ENCODE data around the gene HP1BP3. TPM values are rescaled to one million over a fixed set of nuclear protein-coding genes. Genes with fewer than 3 reads are reported as not detected.
A peak's percentile ranks its signal among the peaks of the same experiment; 100 is the strongest.

The HP1BP3 gene
- total RNA-seq, 1 experiment from 2014 or later = 263 TPM

- H3K36me3 ChIP-seq (ENCODE audit: control insufficient read depth, insufficient read depth, low read length) = peaks cover 7% of the 10 kb centered on the region
- H3K4me3 ChIP-seq (ENCODE audit: low read depth in 2 of 2, low read length in 2 of 2) = no peak overlapping the region
- TF ChIP-seq REST (IDR thresholded peaks at IDR 0.05; ENCODE audit: insufficient read depth in 1 of 2, low read depth in 2 of 2, low read length in 1 of 2) (no peak), CTCF (IDR thresholded peaks at IDR 0.05) (no peak)
- no peak for DNase-seq (ENCODE audit: low read depth, low spot score)
- no TSS peak for BruUV-seq (replicated peaks)
- no peak for ATAC-seq
- intact Hi-C loops (cut with micrococcal nuclease; ENCODE audit: unreplicated experiment) (no loop called here), in situ Hi-C loops (cut with HindIII; ENCODE audit: low pct_unique_long_range_greater_than_20kb, low sequenced_read_pairs) (no loop called here)
- H3K27me3 ChIP-seq (ENCODE audit: control insufficient read depth, insufficient read depth, low read length) = no peaks in the 10 kb centered on the region
- H3K4me1 ChIP-seq (ENCODE audit: control insufficient read depth, insufficient read depth, low read length) = no peaks in the 10 kb centered on the region
- POLR2A ChIA-PET = no interaction called here
- no peaks in the 10 kb centered on the region for H3K9me3 ChIP-seq (ENCODE audit: control insufficient read depth, insufficient read depth, low read depth, low read length)
- H3K27ac ChIP-seq (ENCODE audit: low read length) = no peak overlapping the region
- CTCF ChIA-PET = no interaction called here
Observed at GRCh38 chr1:20821466-20821865, 34.4 kb upstream of the HP1BP3 start.

- H3K27me3 ChIP-seq (ENCODE audit: control insufficient read depth, insufficient read depth, low read length) = no peaks in the 10 kb centered on the region
- DNase-seq (ENCODE audit: low read depth, low spot score) = no peak
- in situ Hi-C loops (cut with HindIII; ENCODE audit: low pct_unique_long_range_greater_than_20kb, low sequenced_read_pairs) = no loop called here
- CTCF ChIA-PET = no interaction called here
- H3K4me1 ChIP-seq (ENCODE audit: control insufficient read depth, insufficient read depth, low read length) = no peaks in the 10 kb centered on the region
- TF ChIP-seq CTCF (IDR thresholded peaks at IDR 0.05) = no peak
- no peak for TF ChIP-seq SIN3A (IDR thresholded peaks at IDR 0.05; ENCODE audit: borderline replicate concordance, insufficient read depth, low read depth, low read length)
- TF ChIP-seq TCF7L2 (IDR thresholded peaks at IDR 0.05; ENCODE audit: low read depth, low read length) = no peak
- TF ChIP-seq REST (IDR thresholded peaks at IDR 0.05; ENCODE audit: insufficient read depth in 1 of 2, low read depth in 2 of 2, low read length in 1 of 2) = no peak
- TF ChIP-seq POLR2AphosphoS5 (IDR thresholded peaks at IDR 0.05; ENCODE audit: low read depth, low read length) = no peak
- no TSS peak for BruUV-seq (replicated peaks)
- ATAC-seq = peak; percentile 71; the same call in 1 of the 2 replicates
- POLR2A ChIA-PET = no interaction called here
- peaks cover 7% of the 10 kb centered on the region for H3K36me3 ChIP-seq (ENCODE audit: control insufficient read depth, insufficient read depth, low read length)
- H3K27ac ChIP-seq (ENCODE audit: low read length) = no peak overlapping the region
- intact Hi-C loops (cut with micrococcal nuclease; ENCODE audit: unreplicated experiment) = no loop called here
- no peaks in the 10 kb centered on the region for H3K9me3 ChIP-seq (ENCODE audit: control insufficient read depth, insufficient read depth, low read depth, low read length)
- H3K4me3 ChIP-seq (ENCODE audit: low read depth in 2 of 2, low read length in 2 of 2) = no peak overlapping the region
Observed at GRCh38 chr1:20819818-20820217, 32.7 kb upstream of the HP1BP3 start.

Measured in Panc1 (cell line).